ENCODE data around the gene SGTA.
"Not testable (repeated sequence)": the region's sequence is repeated elsewhere in the genome, so short reads cannot be mapped to it uniquely, and the experiment has no call there.

SGTA gene

DNA sequence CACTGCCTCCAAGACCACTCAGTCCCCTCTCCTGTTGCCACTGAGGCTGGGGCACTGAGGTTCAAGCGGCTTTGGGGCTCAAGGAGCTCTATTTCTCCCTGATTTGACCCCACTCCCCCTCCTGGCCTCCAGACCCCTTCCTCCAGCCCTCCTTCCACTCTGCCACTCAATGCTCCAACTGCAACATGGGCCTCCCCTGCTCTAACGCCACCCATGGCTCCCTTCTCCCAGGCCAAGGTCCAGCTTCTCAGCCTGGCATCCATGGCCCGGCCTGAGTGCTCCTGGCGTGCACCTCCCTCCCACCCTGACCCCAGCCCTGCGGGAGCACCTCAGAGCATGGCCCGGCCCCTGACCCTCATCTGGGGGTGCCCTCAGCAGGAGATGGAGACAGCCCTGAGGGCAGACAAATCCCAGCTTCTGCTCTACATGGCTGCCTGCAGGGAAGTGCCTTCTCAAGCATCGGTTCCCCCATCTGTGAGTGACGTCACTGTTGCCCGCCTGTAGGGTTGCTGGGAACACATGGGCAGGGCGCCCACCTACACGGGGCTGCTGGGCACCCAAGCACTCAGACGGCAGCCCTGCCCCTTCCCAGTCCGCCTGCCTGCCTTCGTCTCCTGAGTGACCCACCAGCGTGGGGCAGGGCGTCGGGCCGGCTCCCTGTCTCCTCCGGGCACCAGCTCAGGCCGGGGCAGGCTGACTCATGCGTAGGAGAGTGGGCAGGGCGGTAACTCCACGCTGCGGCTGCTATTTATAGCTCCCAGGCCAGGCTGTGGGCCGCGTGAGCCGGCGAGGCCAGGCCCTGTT lies 60.3 kb downstream of the SGTA start:
- DNase-seq = no peak

DNA sequence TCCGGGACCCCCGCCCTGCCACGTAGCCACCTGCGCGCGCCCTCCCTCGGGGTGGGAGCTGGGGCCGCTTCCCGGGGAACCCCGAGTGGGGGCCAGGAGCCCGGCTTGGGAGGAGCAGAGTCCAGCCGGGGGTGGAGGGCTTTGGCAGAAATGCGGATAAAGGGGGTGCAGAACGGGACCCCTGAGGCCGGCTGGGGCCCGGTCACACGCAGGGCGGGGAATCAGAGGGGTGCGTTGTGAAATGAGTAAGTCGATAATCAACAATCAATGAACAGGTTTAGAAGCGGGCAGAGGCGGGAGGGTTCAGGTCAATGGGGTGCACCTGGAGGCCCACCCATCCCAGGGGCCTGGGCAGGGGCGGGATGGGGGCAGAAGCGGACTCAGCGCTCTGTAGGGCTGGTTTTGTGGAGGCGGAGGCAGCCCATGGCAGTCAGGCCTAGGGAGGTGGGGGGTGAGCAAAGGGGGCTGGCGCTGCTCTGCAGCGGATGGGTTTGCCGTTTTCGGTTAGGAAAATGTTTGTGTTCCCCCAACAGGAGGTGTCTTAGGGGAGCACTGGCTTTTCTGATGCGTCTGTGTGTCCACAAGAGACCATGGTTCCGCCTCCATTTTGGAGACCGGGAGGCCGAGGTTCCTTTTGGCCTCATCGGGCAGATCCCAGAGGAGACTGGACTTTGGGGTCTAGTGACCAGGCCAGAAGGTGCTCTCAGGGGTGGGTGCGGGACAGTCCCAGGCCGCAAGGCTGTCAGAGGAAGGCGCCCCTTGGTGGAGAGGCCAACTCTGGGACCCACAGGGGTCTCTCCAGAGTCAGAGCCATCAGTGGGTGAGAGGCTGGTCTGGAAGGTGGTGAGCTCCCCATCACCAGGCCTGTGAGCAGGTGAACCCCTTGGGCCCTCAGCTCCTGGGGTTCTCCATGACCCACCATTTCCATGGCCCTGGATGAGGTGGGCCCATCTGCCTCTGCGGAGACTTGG lies 61.2 kb downstream of the SGTA start:
- DNase-seq = no peak

DNA sequence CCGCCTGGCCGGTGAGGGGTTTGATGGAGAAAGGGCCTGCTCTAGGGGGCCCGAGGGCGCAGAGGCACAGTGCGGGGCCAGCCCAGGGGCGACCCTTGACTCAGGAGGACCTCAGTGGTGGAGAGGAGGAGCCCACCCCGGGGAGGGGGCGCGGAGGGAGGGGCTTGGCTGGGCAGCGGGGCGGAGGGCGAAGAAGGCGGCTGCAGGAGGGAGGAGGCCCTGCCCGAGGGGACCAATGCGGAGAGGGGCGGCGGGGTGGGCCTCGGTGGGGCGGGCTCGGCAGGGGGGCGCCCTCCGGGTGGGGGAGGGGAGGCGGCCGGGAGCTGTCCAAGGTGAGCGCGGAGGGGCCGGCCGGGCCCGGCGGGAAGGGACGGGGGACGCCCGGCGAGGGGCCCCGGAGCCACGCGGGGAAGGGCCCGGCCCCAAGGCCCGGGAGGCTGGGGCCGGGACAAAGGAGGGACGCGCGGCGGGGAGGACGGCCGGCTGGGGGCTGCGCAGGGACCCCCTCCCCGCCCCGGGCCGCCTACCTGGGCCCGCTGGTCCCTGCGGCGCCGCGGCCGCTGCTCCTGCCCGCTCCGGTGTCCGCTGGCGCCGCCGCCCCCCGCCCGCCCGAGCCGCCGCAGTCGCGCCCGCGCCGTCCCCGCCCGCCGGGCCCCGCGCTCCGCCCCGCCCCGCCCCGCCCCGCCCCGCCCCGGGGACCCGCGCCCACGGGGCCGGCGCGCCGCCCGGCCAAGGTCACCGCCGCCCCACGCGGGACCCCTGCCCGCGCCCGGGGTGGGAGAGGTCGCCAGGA lies 62.1 kb downstream of the SGTA start, which contains the start of gene DIRAS1:
Gene DIRAS1, minus strand, starts transcription at position 596 of the 793 bp plus-strand sequence. CDS start 3,566 bp downstream, outside the sequence.
- no peak for DNase-seq

DNA sequence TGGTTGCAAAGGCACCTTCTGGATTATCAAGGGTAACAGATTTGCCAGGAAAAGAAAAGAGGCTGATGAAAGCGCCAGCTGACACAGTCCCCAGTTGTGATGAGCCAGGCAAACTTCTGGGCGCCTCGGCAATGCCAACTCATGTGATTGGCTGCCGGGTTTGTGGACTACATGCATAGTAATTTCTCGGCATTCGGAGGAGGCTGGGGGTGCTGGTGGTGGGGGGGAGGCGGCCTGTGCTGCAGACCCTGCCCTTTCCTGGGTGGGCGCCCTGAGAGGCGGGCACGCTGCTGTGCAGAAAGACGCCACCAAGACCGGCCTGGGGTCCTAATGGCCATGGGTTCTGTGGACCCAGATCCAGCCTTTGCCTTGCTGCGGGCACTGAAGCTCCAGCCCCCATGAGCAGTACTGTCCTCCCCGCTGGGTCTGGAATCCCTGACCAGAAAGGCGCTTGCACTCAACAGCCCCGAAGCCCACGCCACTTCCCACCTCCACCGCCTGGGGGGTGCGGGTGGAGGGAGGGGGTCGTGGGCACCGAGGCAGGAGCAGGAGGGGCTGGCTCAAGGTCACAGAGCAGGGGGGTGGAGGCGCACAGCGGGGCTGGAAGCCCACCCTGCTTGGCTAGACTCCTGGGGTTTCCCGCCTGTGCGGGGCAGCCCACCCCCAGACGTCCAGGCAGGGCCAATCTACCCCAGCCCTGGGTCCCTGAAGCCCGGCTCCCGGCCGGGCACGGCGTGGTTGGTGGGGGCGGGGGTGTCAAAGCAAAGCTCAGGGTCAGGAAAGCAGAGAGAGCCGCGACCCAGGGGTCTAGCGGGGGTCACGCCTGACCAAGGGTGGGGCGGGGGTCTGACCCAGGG lies 62.9 kb downstream of the SGTA start:
- no peak for DNase-seq

DNA sequence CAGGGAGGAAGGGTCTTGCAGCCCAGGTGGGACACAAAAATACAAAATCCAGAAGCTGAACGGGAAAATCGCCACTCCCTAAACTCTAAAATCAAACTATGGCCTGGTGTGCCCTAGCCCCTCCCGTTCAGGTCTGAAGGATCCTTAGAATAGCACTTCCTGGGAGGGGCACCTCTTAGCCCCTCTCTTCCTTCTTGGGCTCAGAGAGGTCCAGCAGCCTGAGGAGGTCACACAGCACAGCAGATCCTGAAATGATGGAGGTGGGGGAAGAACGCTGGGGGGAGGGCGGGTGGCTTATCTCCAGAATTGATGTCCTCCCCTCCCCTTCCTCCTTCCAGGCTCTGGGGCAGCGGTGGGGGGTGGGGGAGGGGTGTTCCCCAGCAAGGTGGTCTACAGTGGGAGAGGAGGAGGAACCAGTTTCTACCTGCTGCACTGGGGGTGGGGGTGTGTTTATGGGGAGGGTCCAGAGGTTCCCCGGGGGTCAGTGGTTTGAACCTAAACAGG lies 63.8 kb downstream of the SGTA start:
- DNase-seq = no peak

DNA sequence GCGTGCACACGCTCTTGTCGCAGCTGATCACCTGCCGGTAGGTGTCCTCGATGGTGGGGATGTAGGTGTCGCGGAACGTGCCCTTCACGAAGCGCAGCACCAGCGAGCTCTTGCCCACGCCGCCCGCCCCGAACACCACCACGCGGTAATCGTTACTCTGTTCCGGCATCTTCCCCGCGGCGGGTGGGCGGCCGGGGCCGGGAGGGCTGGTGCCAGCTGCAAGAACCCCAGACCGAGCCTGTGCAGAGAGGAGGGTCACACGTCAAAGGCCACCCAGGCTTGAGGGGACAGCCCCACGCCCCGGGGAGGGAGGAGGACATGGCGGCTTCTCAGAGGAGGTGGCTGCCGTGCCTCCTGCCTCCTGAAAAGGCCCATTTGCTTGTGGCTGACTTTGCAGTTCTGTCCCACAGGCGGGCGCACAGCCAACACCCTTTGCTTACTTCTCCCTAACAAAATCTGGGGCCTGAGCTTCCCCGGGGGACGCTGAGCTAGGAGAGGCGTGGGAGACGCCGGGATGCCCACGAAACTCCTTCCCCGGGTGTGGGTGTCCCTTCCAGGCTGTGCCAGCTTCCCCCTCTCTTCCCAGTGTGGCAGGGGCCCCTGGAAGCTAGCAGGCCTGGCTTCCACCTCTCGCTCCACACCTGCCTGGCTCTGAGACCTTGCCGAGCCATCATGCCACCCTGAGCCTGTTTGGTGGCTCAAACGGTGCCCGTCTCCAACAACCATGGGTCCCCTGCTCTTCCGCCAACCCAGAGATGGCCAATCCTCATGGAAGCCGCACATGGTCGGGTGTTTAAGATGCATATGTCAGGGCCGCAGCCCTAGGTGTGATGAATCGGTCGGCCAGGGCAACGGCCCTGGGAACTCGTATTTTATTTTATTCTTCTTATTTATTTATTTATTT lies 65.2 kb downstream of the SGTA start:
- DNase-seq = no peak

DNA sequence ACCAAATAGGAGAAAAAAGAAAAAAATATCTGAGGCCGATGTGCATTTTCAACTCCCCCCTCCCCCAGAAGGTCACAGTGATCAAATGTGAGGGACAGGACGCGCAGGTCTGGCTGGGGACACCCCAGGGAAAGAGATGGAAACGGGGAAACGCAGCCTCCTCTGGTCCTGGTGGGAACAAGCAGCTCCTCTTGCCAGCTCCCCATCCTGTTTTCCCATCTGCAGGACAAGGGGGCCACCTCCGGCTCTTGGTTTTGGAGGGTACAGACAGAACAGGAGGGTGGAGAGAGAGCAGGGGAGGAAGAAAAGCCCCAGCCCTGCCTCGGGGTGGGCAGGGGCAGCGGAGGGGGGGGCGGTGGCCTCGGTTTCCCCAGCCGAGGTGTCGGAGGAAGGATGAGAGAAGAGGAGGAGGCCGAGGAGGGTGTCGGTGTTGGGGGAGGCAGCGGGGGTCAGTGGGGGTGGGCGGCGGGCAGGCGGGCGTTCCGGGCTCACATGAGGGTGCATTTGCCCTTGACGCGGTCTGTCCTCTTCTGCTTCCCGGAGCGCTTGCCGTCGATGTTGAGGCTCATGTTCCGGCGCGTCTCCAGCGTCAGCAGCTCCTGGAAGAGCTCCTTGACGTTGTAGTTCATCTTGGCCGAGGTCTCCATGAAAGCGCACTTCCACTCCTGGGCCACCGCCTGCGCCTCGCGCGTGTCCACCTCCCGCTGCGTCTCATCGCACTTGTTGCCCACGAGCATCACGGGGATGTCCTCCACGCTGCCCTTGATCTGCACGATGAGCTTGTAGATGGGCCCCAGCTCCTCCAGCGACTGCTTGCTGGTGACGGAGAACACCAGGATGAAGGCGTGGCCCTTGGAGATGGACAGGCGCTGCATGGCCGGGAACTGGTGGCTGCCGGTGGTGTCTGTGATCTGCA lies 66.1 kb downstream of the SGTA start:
- DNase-seq = no peak

DNA sequence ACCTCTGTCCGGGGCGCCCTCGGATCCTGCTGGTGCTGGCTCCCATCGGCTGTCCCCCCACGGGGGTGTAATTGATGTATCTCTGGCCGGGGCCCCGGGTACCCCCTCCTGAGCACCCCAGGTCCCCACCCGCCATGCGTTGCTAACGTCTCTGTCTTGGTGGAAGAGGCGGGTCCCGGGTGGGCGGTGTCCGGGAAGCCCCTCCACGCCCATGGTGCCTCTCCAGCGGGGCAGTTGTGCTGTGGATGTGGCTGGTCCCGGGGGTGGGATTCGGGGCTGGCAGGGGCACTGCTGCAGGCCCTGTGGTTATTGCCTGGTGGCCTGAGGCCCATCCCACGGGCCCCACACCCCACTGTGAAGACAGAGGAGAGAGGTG lies 66.8 kb downstream of the SGTA start:
- no peak for DNase-seq

DNA sequence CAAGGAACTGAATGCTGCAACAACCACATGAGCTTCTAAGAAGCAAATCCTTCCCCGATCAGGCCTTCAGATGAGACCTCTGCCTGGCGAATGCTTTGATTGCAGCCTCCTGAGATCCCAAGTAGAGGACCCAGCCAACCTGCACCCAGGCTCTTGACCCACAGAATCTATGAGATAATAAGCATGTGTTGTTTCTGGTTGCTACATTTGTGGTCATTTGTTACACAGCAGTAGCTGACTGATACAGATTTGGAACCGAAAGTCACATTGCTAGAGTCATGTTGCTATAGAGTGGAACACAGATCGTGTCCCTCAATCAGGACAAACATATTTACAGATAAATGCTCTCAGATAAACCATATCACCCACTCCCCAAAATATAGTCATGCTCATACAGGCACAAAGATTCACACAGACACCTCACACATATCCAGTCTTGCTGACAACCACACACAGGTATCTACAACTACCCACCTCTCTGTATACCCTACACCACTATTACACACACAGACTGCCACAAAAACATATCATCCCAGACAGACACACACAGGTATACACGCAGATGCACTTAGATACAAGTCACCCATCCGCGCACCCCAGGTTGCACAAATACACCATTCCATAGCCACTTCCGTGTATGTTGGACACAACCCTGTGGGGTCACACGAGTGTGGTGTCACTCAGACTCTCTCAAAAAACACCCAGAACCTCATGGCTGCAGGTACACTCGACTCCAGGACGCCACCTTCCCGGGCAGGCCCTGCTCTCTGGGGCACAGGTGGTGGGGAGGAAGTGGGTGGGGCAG lies 67.4 kb downstream of the SGTA start:
- no peak for DNase-seq

DNA sequence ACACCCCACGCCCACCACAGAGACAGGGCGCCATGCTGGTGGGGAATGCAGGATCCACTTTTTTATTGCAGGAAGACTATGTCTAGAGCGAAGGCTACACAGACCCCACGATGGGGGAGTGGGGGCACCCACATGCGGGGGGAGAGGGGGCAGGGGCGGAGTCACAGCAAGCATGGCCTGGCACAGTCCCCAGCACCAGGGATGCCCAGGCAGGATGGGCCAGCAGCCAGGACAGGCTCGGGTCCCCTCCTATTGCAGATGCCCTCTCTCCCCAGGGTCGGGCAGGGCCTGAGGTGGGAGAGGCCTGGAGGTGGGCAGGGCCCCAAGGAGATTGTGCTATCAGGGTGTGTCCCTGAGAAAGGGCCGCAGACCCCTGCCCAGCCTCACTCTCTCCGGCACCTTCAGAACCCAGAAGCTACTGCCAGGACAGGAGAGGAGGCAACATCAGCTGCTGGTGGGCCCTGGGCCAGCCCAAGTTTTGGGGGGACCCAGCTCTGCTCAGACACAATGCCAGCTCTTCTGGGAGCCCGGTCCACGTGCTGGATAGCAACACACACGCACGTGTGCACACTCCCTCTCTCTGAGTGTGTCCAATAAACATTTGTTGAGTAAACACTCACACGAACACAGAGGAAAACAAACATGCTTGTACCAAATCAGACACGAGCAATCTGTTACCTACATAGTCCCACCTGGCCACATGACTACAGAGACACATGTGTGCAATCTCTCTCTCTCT lies 68.4 kb downstream of the SGTA start:
- no peak for DNase-seq

DNA sequence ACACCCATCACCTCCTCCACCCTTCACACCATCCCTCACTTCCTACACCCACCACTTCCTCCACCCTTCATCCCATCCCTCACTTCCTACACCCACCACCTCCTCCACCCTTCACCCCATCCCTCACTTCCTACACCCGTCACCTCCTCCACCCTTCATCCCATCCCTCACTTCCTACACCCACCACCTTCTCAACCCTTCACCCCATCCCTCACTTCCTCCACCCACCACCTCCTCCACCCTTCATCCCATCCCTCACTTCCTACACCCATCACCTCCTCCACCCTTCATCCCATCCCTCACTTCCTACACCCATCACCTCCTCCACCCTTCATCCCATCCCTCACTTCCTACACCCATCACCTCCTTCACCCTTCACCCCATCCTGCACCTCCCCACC lies 69.0 kb downstream of the SGTA start:
- DNase-seq = not testable (repeated sequence)

DNA sequence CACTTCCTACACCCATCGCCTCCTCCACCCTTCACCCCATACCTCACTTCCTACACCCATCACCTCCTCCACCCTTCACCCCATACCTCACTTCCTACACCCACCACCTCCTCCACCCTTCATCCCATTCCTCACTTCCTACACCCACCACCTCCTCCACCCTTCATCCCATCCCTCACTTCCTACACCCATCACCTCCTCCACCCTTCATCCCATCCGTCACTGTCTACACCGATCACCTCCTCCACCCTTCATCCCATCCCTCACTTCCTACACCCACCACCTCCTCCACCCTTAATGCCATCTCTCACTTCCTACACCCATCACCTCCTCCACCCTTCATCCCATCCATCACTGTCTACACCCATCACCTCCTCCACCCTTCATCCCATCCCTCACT lies 69.9 kb downstream of the SGTA start:
- not testable (repeated sequence) for DNase-seq

DNA sequence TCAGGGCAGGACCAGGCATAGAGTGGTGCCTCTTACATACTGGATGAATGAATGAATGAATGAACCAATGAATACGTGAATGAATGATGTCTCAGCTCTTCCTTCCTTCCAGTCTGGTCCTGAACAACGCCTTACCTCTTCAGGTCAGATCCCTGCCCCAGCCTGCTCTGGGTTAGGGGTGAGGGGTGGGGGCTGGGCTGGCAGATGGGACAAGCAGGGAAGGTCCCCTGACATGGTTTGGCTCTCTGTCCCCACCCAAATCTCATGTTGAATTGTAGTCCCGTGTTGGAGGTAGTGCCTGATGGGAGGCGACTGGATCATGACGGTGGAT lies 71.2 kb downstream of the SGTA start:
- DNase-seq = no peak

DNA sequence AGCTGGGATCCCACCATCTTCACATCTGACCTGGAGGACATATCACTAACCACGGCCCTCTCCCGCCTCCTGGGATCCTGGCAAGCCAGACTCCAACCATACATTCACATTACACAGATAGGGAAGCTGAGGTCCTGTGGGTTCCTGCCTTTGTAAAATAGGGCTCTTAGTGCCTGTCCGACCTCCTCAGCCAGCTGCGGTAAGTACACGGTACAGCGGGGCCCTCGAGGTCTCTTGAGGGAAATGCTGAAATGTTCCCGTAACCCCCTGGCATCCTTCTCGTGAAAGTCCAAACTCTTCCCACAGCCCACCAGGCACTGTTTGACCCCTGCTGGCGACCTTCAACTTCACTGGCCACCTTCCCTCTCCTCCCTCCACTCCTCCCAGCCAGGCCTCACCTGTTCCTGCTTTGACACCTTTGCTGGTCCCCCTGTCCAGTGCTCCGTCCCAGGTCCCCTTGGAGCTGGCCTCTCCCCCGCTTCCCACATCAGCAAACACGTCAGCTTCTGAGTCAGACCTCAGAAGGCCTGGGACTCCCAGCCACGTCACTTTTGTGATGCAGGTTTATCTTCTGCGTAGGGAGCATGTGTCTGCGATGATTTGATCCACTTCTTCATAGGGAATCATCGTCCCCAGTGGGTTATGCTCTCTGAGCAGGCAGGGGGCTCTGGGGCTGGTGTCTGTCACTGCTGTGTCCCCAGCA lies 71.8 kb downstream of the SGTA start:
- no peak for DNase-seq

DNA sequence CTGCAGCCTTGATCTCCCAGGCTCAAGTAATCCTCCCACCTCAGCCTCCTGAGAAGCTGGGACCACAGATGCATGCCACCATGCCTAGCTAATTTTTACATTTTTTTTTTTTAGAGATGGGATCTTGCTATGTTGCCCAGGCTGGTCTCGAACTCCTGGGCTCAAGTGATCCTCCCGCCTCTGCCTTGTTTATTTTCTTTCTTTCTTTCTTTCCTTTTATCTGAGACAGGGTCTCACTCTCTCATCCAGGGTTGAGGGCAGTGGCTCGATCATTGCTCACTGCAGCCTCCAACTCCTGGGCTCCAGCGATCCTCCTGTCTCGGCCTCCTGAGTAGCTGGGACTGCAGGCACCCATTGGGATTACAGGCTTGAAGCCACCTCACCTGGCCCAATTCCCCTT lies 76.8 kb downstream of the SGTA start:
- no peak for DNase-seq
